Measurements from ENCODE around the gene ILF2. TPM values are rescaled to one million over a fixed set of nuclear protein-coding genes. Genes with fewer than 3 reads are reported as not detected.

The ILF2 gene
- 101 and 107 TPM in 2 replicates for total RNA-seq

GRCh38 chr1:153670859-153671627, at the start of gene ILF2:
ILF2 (minus strand) TSS chr1:153670993; CDS start chr1:153670922, 71 bp downstream.

DNA sequence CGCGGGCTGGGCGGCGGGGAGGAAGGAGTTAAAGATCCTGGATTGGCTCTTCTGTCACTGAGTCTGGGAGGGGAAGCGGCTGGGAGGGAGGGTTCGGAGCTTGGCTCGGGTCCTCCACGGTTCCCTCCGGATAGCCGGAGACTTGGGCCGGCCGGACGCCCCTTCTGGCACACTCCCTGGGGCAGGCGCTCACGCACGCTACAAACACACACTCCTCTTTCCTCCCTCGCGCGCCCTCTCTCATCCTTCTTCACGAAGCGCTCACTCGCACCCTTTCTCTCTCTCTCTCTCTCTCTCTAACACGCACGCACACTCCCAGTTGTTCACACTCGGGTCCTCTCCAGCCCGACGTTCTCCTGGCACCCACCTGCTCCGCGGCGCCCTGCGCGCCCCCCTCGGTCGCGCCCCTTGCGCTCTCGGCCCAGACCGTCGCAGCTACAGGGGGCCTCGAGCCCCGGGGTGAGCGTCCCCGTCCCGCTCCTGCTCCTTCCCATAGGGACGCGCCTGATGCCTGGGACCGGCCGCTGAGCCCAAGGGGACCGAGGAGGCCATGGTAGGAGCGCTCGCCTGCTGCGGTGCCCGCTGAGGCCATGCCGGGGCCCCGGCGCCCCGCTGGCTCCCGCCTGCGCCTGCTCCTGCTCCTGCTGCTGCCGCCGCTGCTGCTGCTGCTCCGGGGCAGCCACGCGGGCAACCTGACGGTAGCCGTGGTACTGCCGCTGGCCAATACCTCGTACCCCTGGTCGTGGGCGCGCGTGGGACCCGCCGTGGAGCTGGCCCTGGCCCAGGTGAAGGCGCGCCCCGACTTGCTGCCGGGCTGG, 7.9 kb upstream of the ILF2 start, which contains the start of gene NPR1:
NPR1 (plus strand) TSS at position 170 of the 818 bp plus-strand sequence; CDS start at position 591, 421 bp downstream.

GRCh38 chr1:153658400-153659174, 12.2 kb downstream of the ILF2 start, which contains the start of gene SNAPIN:
SNAPIN (plus strand) TSS chr1:153658703; CDS start chr1:153658744, 41 bp downstream.

GRCh38 chr1:153633754-153634665, 36.8 kb downstream of the ILF2 start, which contains the start of gene CHTOP:
CHTOP (plus strand) TSS chr1:153634066; CDS start chr1:153636589, 2,523 bp downstream.

GRCh38 chr1:153627715-153628626, 42.8 kb downstream of the ILF2 start, which contains the start of gene S100A1:
S100A1 (plus strand) TSS chr1:153628434; CDS start chr1:153630522, 2,088 bp downstream.

GRCh38 chr1:153626904-153627714, 43.7 kb downstream of the ILF2 start, which contains the start of gene S100A13:
S100A13 (minus strand) TSS chr1:153627505; CDS start chr1:153626472, 1,033 bp downstream.

DNA sequence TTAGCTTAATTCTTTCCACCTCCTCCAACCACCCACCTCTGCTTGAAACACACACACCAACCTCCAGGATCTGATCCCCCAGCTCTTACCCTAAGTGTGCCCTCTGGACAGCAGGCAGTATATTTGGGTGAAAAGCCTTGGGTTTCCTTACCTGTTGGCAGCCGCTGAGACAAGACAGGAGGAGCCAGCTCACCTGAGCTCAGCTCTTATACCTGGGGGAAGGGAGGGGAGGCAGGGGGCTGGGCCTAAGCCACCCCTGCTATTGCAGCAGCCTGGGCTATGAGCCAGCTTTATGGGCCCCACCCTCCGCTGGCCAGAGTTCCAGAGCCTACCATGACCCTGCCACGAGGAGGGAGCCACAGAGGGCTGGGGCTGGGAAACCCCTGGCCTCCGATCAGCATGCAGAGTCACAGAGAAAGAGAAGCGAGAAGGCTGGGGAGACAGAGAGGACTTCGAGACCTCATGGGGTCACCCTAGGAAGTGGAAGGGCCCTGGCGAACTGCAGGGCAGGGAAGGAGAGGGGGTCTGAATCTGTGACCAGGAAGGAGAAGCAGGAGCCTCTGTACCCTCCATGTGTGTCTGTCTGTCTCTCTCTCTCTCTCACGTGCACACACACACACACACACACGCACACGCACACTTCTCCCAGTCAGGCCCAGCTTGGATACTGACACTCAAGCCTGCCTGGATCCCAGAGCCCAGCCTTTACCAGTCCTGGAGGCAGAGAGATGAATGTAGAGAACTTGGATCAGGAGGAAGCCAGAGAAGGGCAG, 54.5 kb downstream of the ILF2 start, which contains the start of gene S100A14:
S100A14 (minus strand) TSS at position 182 of the 773 bp plus-strand sequence. CDS start 467 bp downstream, outside the sequence.

DNA sequence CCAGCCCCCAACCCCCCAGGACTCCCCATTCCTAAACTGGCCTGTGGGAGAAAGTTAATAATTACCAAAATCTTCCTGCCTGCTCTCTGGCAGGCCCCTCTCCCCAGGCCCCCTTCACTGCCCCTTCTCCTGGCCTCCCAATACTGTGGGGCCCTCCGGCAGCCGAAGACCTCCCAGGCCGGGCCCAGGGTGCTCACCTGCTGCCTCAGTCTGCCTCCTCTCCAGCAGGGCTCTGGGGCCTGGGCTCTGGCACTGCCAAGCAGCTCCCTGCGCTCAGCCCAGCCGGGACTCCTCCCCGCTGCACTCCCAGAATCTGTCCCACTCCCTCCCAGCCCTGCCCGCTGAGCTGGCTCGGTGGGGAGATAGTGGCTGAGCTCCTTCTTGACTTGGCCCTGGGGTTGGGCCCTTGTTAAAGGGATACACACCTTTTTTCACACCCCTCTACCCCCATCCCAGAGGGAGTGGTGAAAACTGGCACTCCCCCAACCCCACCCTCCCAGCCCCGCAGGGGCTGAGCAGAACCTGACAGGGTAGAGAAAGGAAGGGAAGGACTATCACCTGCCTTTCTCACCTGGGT, 58.0 kb downstream of the ILF2 start, which contains the start of gene S100A16:
S100A16 (minus strand) TSS at position 383 of the 577 bp plus-strand sequence. CDS start 4,986 bp downstream, outside the sequence.

Other genes starting within 250 kb of the ILF2 start
- gene S100A7, start 210.3 kb downstream of the ILF2 start, total RNA-seq = not detected in 2 replicates
- gene S100A6, start 135.0 kb downstream of the ILF2 start, total RNA-seq = 822 and 1,175 TPM in 2 replicates
- gene S100A5, start 130.1 kb downstream of the ILF2 start, total RNA-seq = 0.26 TPM in 1 of 2 replicates, not detected in the other
- 41.0 and 113 TPM in 2 replicates for gene S100A4, start 125.2 kb downstream of the ILF2 start, total RNA-seq
- 1.7 and 4.4 TPM in 2 replicates for gene S100A3, start 121.7 kb downstream of the ILF2 start, total RNA-seq
- gene S100A2, start 105.1 kb downstream of the ILF2 start, total RNA-seq = 0.98 and 2.4 TPM in 2 replicates
- 92.6 and 247 TPM in 2 replicates for gene S100A16, start 57.9 kb downstream of the ILF2 start, total RNA-seq
- 0.13 TPM in 1 of 2 replicates, not detected in the other for gene S100A14, start 54.7 kb downstream of the ILF2 start, total RNA-seq
- 38.4 and 57.6 TPM in 2 replicates for gene S100A13, start 43.5 kb downstream of the ILF2 start, total RNA-seq
- gene S100A1, start 42.6 kb downstream of the ILF2 start, total RNA-seq = 0.13 TPM in 1 of 2 replicates, not detected in the other
- gene CHTOP, start 36.9 kb downstream of the ILF2 start, total RNA-seq = 27.6 and 30.9 TPM in 2 replicates
- 41.0 and 47.6 TPM in 2 replicates for gene SNAPIN, start 12.3 kb downstream of the ILF2 start, total RNA-seq
- gene NPR1, start 7.7 kb upstream of the ILF2 start, total RNA-seq = 1.0 and 1.2 TPM in 2 replicates
- 45.5 and 46.9 TPM in 2 replicates for gene INTS3, start 57.1 kb upstream of the ILF2 start, total RNA-seq
- 10.3 and 14.6 TPM in 2 replicates for gene SLC27A3, start 104.4 kb upstream of the ILF2 start, total RNA-seq